GM19025 (cell line): ENCODE data around the gene TMPRSS9.
"Not testable (repeated sequence)": the region's sequence is repeated elsewhere in the genome, so short reads cannot be mapped to it uniquely, and the experiment has no call there.

Experiments used
- ATAC-seq: cut with Tn5 transposase; IDR thresholded peaks from one replicate; pipeline ENCODE4 v1.9.1; 2021; ENCODE audit warnings: mild to moderate bottlenecking, low read depth, moderate library complexity; ENCODE audit not compliant: unreplicated experiment

Gene TMPRSS9

GRCh38 chr19:2416321-2417097 is 56.4 kb downstream of the TMPRSS9 start:
- ATAC-seq, result no peak

GRCh38 chr19:2417436-2417835 is 57.4 kb downstream of the TMPRSS9 start:
- ATAC-seq, result not testable (repeated sequence)

DNA sequence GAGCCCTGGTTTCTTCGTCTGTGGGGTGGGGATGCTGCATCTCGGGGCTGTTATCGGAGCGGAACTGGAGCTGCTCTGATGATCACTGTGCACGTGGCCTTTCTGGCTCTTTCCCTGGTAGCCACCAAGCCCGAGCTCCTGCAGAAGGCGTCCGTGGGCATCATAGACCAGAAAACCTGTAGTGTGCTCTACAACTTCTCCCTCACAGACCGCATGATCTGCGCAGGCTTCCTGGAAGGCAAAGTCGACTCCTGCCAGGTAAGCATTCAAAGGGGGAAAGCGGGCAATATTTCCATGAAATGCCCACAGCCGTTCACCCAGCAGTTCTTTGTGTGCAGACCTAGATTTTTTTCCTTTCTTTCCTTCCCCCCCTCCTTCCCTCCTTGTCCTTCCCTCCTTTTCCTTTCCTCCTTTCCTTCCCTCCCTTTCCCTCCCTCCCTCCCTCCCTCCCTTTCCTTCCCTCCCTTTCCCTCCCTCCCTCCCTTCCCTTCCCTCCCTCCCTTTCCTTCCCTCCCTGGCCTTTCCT is 57.9 kb downstream of the TMPRSS9 start:
- ATAC-seq, result no peak

- ATAC-seq, result no peak
These were observed 59.7 kb downstream of the TMPRSS9 start for GRCh38 chr19:2419754-2420153.

GRCh38 chr19:2420490-2420889 is 60.4 kb downstream of the TMPRSS9 start:
- ATAC-seq, result no peak

DNA sequence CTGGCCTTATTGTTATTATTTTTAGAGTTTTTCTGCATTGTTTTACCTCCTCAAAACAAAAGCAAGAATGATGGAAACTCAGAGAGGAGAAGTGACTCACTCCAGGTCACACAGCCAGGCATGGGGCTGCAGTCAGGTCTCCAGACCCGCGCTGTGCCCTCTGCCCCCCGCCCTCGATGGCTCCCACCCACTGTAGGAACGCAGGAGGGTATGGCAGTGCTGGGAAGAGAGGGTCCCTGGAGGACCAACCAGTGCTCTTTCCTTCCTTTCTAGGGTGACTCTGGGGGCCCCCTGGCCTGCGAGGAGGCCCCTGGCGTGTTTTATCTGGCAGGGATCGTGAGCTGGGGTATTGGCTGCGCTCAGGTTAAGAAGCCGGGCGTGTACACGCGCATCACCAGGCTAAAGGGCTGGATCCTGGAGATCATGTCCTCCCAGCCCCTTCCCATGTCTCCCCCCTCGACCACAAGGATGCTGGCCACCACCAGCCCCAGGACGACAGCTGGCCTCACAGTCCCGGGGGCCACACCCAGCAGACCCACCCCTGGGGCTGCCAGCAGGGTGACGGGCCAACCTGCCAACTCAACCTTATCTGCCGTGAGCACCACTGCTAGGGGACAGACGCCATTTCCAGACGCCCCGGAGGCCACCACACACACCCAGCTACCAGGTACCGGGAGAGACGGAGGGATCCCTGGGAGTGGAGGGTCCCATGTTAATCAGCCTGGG is 61.7 kb downstream of the TMPRSS9 start:
- ATAC-seq, result no peak

GRCh38 chr19:2423071-2423914 is 63.2 kb downstream of the TMPRSS9 start:
- ATAC-seq, result no peak

DNA sequence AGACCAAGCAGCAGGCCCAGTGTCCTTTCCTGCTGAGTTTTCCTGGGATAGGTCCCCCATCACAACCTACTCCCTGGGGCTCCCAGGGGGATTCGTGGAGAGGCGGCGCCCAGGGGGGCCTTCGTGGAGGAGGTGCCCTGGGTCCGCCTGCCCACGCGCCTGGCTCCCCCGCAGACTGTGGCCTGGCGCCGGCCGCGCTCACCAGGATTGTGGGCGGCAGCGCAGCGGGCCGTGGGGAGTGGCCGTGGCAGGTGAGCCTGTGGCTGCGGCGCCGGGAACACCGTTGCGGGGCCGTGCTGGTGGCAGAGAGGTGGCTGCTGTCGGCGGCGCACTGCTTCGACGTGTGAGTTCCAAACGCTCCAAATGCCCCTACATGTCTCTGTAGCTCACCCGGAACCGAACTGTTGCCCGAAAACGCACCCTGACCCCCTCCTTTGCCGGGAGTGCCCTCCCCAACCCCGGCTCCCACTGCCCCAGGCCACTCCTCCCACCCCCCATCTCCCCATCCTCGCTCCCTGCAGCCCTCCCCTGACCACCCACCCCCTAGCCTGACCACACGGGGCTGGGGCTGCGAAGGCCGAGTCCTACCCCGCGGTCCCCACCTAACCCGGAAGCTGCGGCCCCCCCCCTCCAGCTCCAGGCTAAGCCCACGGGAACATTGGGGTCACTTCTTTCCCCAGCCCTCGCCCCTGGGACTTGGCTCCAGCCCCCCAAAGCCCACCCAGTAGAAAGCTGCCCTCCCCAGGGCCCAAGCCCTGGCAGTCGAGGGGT is 64.0 kb downstream of the TMPRSS9 start:
- ATAC-seq, result no peak

- ATAC-seq, result no peak
These were observed 64.9 kb downstream of the TMPRSS9 start for GRCh38 chr19:2424686-2425621.

DNA sequence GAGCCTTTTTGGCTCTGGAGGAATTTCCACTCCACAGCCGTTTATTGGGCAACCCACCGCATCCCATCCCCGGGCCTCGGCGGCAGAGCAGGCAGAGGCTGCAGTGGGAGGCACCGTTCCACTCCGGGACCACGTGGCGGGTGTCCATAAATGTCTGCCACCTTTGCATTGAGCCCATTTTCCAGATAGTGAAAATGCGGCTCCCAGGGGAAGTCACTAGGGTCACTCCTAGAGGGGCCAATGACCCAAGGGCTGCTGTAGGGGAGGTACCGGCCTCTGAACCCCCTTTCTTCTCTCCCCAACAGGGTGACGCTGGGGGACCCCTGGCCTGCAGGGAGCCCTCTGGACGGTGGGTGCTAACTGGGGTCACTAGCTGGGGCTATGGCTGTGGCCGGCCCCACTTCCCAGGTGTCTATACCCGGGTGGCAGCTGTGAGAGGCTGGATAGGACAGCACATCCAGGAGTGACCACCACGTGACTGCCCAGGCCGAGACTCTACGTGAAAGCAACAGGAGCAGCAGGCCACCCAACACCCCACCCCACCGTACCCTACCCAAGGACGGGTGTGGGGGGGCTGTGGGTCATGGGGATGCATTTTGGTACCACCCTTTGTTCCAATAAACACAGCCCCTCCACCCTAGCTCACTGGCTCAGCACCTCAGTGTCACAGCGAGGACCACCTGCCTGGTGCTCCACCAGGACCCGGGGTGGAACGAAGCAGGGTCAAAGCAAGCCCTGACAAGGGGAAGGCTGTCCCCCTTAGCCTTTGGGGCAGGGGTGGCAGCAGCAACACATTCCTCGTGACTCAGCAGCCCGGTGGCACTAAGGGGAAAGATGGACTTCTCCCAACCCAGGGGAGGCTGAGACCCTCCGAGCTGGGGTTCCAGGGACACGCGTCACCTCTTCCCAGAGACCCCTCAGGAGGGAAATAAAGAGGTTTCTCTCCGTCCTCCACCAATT is 65.8 kb downstream of the TMPRSS9 start:
- ATAC-seq, result no peak

DNA sequence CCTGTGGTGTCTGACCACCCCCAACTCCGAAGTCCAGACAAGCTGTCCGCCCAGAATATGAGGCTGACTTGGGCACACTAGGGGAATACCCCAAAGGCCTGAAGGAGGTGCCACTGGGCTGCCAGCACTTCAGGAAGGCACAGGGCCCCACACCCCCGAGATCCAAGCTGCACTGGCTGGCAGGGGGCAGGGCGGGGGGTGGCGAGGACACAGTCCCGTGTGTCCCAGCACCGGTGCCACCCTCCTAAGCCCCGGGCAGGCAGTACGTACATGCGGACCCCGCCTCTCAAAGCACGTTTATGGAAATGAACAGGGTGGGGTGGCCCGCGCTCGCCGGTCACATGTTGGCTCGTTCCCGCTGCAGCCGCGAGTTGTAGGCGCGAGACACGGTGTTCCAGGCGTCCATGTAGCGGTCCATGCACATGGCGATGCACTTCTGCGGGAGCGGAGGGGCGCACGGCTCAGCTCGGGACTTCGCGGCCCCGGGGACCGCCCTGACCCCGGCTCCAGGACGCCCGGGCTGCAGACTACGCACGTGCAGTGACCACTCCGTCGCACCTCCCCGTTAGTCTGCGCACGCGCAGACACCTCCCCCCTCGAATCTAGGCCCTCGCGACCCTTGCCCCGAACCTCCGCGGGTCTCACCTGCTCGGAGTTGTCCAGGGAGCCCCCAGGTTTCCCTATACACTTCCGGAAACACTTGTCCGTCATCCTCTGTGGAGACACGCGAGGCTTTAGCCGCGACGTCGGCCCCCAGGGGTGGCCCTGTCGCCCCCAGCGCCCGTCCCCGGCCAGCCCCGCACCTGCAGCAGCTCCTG is 66.8 kb downstream of the TMPRSS9 start:
- no peak for ATAC-seq

DNA sequence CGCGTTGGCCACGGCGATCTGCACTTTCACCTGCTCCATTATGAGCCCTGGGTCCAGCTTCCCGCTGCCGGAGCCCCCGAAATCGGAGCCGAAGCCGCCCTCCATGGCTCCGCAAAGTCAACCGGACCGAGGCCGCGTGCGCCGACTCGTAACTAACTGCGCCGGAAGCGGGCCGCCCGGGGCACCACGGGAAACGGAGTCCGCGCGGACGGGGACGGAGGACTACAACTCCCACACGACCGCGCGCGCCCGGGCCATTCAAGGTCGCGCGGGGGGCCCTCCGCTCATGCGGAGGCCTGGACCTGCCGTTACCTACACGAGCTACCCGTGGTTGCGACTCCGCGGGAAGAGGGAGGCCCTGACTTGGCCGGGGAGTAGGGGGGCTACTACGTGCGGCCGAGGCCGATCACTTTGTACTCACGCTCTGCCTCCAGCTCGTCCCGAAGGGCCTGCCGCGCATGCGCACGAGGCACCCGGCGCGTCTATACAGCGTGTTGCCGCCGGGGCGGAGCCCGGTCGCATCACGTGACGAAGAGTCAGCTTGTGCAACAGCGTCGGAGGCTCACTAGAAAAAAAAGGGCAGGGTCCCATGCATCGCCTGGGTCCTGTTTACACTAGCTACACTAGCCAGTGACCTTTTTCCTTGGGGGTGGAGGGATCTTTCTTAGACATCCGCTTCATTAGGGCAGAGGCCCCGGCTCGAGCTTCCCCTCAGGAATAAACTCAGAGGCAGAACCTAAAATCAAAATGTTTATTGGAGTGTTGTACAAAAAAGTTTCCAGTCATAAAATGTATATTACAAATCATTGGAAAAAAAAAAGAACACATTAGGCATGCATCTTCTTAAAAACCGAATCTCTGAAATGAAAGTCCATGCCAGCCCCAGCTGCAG is 67.6 kb downstream of the TMPRSS9 start, which contains the start of gene TIMM13:
TIMM13 (minus strand) TSS at position 158 of the 892 bp plus-strand sequence; CDS start at position 105, 53 bp downstream.
- peak; percentile 76 for ATAC-seq

DNA sequence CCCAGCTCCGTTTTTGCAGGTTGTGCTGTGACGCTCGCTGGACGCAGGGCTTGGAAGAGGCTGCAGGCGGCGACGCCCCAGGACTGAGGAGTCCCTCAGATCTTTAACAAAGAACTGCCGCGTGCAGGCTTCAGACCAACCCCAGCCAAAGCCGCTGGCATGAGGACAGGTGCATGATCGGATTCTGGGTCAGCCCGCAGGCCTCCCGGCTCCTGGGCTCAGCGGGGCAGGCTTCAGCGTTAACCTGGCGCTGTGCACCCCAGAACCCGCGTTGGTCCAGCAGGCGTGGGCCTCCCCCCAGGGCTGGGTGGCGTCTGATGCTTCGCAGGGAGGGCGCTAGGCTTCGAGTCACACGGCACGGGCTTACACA is 68.2 kb downstream of the TMPRSS9 start:
- no peak for ATAC-seq

GRCh38 chr19:2428756-2429711 is 69.0 kb downstream of the TMPRSS9 start:
- ATAC-seq, result no peak
